ENCODE measurements around the gene PRSS12. TPM values are rescaled to one million over a fixed set of nuclear protein-coding genes. Genes with fewer than 3 reads are reported as not detected.
"Not testable (repeated sequence)": the region's sequence is repeated elsewhere in the genome, so short reads cannot be mapped to it uniquely, and the experiment has no call there.

Gene PRSS12
- total and polyA plus RNA-seq, 2 experiments from 2014 or later: 0.42 to 0.48 TPM

GRCh38 chr4:118308306-118309030, 44.3 kb downstream of the PRSS12 start:
- TF ChIP-seq, protein P1, sequence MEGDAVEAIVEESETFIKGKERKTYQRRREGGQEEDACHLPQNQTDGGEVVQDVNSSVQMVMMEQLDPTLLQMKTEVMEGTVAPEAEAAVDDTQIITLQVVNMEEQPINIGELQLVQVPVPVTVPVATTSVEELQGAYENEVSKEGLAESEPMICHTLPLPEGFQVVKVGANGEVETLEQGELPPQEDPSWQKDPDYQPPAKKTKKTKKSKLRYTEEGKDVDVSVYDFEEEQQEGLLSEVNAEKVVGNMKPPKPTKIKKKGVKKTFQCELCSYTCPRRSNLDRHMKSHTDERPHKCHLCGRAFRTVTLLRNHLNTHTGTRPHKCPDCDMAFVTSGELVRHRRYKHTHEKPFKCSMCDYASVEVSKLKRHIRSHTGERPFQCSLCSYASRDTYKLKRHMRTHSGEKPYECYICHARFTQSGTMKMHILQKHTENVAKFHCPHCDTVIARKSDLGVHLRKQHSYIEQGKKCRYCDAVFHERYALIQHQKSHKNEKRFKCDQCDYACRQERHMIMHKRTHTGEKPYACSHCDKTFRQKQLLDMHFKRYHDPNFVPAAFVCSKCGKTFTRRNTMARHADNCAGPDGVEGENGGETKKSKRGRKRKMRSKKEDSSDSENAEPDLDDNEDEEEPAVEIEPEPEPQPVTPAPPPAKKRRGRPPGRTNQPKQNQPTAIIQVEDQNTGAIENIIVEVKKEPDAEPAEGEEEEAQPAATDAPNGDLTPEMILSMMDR (IDR thresholded peaks at IDR 0.05; ENCODE audit: low read depth, low read length): no peak
- H3K9me3 ChIP-seq (ENCODE audit: low read depth): no peaks in the 10 kb centered on the region
- H3K27ac ChIP-seq: no peak overlapping the region
- H3K27me3 ChIP-seq: no peaks in the 10 kb centered on the region
- no peak overlapping the region for H3K4me3 ChIP-seq
- H3K4me1 ChIP-seq (ENCODE audit: low read depth): peaks cover 11% of the 10 kb centered on the region
- H3K36me3 ChIP-seq: no peaks in the 10 kb centered on the region
- DNase-seq (ENCODE audit: low read depth in 1 of 2, low spot score in 1 of 2): no peak

DNA sequence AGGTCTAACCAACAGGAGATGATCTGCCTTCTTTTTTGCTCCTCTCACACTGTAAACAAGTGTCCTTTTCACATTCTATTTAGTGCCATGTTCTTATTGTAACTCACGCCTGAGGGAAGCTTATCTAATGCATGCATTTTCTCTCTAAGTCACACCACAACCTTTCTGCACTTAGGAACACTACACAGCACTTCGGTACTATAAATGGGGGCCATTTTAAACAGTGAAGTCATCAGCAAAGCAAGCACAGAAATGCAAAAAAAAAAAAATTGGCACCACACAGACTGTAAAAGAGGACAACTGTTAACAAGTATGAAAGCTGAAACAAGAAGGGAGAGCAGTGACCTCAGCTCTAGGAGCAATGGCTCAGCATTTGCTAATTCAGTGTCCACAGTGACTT, 45.2 kb downstream of the PRSS12 start:
- TF ChIP-seq, protein P1 (IDR thresholded peaks at IDR 0.05; ENCODE audit: low read depth, low read length): no peak
- H3K36me3 ChIP-seq: no peaks in the 10 kb centered on the region
- H3K4me1 ChIP-seq (ENCODE audit: low read depth): peaks cover 11% of the 10 kb centered on the region
- H3K9me3 ChIP-seq (ENCODE audit: low read depth): no peaks in the 10 kb centered on the region
- no peak overlapping the region for H3K4me3 ChIP-seq
- peak in 1 of 2 donors; percentile 39 for DNase-seq (ENCODE audit: low read depth in 1 of 2, low spot score in 1 of 2)
- no peaks in the 10 kb centered on the region for H3K27me3 ChIP-seq
- peak overlapping the region; percentile 2 for H3K27ac ChIP-seq

GRCh38 chr4:118299619-118300018, 53.2 kb downstream of the PRSS12 start:
- H3K27ac ChIP-seq; H3K4me1 ChIP-seq (ENCODE audit: low read depth); H3K4me3 ChIP-seq; H3K27me3 ChIP-seq; H3K36me3 ChIP-seq; H3K9me3 ChIP-seq (ENCODE audit: low read depth); DNase-seq (ENCODE audit: low read depth in 1 of 2, low spot score in 1 of 2): not testable (repeated sequence)

- H3K27ac ChIP-seq: no peak overlapping the region
- no peaks in the 10 kb centered on the region for H3K27me3 ChIP-seq
- H3K36me3 ChIP-seq: no peaks in the 10 kb centered on the region
- no peak for DNase-seq (ENCODE audit: low read depth in 1 of 2, low spot score in 1 of 2)
- H3K4me1 ChIP-seq (ENCODE audit: low read depth): no peaks in the 10 kb centered on the region
- no peak overlapping the region for H3K4me3 ChIP-seq
- TF ChIP-seq, protein P1 (IDR thresholded peaks at IDR 0.05; ENCODE audit: low read depth, low read length): no peak
- H3K9me3 ChIP-seq (ENCODE audit: low read depth): no peaks in the 10 kb centered on the region
These were observed 56.1 kb downstream of the PRSS12 start for GRCh38 chr4:118296729-118297128.

DNA sequence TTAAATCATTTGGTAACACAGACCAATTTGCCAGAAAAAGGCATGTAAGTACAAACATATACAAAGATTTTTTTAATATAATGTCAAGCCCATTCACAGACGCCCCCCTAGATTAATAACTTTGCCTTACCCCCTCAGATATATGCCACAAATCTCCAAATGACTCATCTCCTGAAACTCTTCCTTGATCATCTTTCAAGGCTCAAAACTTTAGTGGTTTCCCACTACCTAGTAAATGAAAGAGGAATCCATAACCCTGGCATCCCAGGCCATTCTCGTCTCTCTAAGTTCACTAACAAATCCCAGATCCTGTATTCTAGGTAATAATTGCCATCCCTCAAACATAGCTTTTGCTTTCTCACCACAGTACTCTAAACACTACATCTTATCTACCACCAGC, 61.9 kb downstream of the PRSS12 start:
- H3K36me3 ChIP-seq: no peaks in the 10 kb centered on the region
- TF ChIP-seq, protein P1 (IDR thresholded peaks at IDR 0.05; ENCODE audit: low read depth, low read length): no peak
- H3K27ac ChIP-seq: no peak overlapping the region
- H3K4me1 ChIP-seq (ENCODE audit: low read depth): no peaks in the 10 kb centered on the region
- no peak for DNase-seq (ENCODE audit: low read depth in 1 of 2, low spot score in 1 of 2)
- no peak overlapping the region for H3K4me3 ChIP-seq
- no peaks in the 10 kb centered on the region for H3K9me3 ChIP-seq (ENCODE audit: low read depth)
- H3K27me3 ChIP-seq: no peaks in the 10 kb centered on the region

GRCh38 chr4:118289794-118290193, 63.0 kb downstream of the PRSS12 start:
- H3K36me3 ChIP-seq: no peaks in the 10 kb centered on the region
- no peaks in the 10 kb centered on the region for H3K4me1 ChIP-seq (ENCODE audit: low read depth)
- no peaks in the 10 kb centered on the region for H3K9me3 ChIP-seq (ENCODE audit: low read depth)
- no peak overlapping the region for H3K4me3 ChIP-seq
- DNase-seq (ENCODE audit: low read depth in 1 of 2, low spot score in 1 of 2): no peak
- no peaks in the 10 kb centered on the region for H3K27me3 ChIP-seq
- TF ChIP-seq, protein P1 (IDR thresholded peaks at IDR 0.05; ENCODE audit: low read depth, low read length): no peak
- H3K27ac ChIP-seq: no peak overlapping the region

All from cardiac muscle cell (in vitro differentiated cells and primary cell).